Nucleus accumbens (tissue), 56 donors: ENCODE results near the gene LTBR.
"Not testable (repeated sequence)": the region's sequence is repeated elsewhere in the genome, so short reads cannot be mapped to it uniquely, and the experiment has no call there.

ENCODE experiments used
- DNase-seq, 56 donors: peaks; one replicate each; lab custom pipeline; 2025; lab: John Stamatoyannopoulos, UW

Gene LTBR

DNA sequence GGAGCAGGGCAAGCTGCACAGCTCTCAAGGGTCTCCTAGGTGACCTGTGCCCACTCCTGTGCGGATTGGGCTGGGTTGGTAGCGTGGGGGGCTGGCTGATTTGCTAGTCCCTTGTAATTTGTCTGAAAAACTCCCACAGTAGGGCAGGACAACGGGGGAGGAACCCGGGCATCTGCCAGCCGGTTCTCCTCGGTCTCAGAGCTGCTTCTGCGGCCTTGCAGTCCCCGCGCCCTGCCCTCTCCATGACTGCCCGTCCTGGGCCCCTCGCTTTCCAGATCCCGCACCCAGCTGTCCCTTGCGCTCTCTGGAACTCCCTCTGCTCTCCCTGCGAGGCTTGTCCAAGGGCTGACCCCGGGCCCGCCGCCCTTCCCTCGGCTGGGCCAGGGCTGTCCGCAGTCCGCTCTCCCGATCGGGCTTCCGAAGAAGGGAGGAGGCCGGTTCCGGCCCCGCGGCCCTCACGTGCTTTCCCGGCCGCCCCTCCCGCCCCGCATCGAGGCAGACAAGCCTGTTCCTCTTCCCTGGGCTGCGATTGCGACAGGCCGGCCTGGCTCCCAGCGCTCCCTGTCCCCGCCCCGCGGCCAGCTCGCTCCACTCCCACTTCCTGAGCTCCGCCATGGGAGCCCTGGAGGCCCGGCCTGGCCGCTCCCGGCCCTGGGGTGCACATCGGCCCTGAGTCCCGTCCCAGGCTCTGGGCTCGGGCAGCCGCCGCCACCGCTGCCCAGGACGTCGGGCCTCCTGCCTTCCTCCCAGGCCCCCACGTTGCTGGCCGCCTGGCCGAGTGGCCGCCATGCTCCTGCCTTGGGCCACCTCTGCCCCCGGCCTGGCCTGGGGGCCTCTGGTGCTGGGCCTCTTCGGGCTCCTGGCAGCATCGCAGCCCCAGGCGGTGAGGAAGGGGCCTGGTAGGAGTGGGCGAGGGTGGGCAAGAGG lies at the start of gene LTBR:
Gene LTBR, plus strand, starts transcription at position 591 of the 927 bp plus-strand sequence. Its CDS starts 197 bp downstream, at position 788.
- peak in 48 of 56 donors; percentile 15 to 78 (median 44) for DNase-seq

DNA sequence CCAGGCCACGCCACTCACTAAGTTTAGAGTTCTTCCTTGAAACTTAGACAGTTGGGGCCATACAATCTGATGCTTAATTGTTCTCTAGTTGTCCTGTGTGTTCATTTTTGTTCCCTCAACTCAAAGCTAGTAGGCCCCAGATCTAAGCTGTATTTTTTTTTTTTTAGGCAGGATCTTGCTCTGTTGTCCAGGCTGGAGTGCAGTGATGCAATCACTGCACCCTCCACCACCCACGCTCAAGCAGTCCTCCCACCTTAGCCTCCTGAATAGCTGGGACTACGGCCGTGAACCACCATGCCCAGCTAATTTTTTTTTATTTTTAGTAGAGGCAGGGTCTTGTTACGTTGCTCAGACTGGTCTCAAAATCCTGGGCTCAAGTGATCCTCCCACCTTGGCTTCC lies 49.6 kb upstream of the LTBR start:
- DNase-seq = no peak

DNA sequence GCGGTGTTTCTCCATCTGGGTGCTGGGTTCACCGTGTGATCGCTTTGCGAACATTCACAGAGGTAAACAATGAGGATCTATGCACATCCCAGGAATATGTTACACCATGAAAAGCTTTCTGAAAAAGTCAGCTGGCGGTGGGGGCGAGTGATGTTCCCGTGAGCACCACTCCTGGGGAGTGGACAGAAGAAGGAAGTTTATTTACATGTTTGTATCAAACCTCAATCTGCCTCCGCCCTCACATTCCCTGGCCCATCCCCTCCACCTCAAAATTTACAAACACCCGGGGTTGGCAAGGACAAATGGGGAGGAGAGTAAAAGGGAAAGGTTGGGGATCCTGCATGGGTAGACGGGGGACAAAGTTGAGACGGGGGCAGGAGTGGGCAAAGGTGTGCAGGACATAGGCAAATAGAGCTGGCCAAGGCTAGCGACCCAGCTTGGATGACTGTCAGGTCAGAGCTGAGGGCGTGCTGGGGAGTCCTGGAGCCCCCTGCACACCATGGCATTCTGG lies 49.0 kb upstream of the LTBR start:
- no peak for DNase-seq

- DNase-seq = peak in 11 of 56 donors; percentile 3 to 74 (median 36)
Observed at GRCh38 chr12:6335451-6336078, 48.4 kb upstream of the LTBR start.

DNA sequence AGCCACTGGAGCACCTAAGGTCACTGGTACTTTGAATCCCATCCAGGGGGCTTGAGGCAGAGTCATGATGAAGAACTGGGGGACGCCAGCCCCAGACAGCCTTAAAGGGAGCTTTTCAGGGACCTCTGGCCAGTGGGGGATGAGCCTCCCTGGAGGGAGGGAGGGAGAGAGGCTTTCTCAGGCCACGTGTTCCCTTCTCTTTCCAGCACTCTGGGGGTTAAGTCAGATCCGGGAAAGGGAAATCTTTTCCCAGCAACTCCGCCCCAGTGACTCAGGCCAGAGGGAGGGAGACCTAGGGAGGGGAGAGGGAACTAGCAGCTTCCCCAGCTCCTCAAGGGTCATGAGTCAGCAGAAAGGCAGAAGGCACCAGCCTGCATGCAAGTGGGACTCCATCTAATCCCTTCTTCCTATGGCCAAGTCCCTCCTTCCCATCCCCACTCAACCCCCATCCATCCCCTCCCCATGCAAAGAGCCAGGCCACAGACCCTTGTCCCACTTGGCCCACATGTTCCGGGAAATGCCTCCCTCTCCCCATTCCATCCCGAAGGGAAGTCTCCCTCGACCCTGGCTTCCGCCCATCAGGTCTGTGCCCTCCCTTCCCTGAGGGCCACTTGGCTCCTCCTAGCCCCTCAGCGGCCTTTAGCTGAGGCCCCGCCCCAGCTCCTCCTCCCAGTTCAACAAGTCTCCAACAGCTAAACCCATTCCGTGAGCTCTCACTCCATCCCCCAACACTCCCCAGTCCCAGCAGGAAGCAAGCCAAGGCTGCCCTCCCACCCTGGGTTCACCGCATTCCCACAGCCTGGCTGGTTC lies 47.7 kb upstream of the LTBR start:
- DNase-seq = peak in 51 of 56 donors; percentile 12 to 86 (median 62)

DNA sequence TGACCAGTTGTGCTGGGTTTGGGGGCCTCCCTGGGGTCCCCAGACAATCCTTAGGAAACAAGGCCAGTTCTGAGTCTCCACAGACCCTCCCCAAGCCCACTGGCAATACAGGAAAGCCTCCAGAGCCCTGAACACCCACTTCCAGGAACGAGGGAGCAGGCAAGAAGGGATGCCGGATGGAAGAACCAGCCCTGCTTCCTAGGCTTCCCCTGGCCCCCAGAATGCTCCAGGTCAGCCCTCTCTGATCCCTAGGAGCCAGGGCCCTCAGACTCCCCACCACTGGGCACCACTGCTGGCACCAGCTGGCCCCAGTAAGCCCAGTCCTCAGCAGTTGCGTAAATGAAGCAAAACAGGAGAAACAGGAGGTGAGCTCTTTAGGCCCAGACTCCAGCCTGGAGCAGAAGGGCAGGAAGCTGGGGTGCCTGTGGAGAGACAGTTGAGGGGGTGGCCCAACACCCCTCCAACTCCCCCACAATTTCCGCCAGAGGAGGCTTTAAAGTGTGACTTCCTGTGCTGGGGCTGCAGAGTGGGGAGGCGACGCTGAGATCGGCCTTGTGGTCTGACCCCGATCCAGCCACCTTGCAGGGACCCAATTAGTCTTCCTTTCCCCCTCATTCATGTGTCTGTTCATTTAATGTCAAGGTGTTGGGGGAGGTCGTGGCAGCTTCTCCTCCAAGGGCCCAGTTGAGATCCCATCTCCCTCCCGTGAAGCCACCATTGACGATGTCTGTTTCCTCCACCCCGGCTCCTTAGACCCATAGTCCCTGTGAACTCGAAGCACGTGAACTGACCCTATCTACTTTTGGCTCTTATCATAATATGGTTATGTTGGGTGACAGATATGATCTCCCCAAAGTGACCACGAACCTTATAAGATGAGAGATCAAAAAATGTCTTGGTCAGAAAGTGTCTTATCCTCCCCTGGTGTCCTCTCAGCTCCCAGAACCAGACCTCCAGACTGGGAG lies 46.8 kb upstream of the LTBR start:
- DNase-seq = no peak

DNA sequence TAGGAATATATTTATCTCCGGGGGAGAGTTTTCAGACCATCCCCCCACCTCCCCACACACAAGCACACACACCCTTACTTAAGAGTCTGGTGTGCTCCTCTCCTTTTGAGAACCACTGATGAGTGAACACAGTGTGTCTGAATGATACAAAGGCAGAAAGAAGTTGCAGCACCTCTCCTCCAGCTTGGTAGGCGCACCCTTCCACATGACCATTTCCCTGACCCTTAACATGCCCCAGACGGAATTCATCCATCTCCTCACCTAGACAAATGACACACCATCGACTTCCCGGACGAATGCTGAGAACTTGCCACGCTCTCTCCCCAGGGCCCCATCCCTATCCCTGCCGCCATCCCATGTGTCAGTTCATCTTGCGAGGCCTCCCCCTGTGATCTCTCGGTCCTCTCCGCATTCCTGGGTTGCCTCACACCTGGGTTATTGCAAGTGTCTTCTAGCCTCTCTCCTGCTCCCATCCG lies 46.0 kb upstream of the LTBR start:
- DNase-seq = no peak

GRCh38 chr12:6338536-6338935 lies 45.4 kb upstream of the LTBR start:
- not testable (repeated sequence) for DNase-seq

- DNase-seq = no peak
Observed at GRCh38 chr12:6338955-6339354, 45.0 kb upstream of the LTBR start.

- DNase-seq = no peak
Observed at GRCh38 chr12:6340032-6340638, 43.8 kb upstream of the LTBR start.

DNA sequence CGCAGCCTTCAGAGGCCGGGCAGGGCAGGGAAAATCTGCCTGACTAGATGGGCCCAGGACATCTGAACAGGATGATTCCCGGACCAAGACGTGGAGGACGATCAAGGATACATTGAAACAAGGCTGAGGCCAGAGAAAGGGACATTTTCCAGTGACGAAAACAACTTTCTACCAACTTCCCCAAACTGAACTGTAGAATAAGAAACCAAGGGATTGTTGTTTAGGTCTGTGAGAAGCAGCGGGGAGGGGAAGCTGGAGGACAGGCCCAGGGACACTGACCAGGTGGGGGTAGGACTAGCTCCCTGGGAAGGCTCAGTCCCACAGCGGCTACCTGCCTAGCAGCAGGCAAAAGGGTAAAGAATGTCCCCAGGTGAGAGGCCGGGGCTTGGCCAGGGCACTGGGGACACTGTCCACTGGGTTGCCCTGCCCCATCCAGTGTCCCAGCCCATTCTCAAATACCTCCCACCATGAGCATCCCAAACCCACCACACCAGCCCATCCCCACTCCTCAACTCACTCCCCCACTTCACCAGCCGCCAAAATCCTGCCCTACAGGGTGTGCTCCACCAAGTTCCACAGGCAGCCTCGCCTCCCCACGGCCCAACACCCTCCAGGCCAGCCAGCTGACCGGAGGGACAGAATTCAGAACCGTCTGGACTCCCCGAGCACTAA lies 43.1 kb upstream of the LTBR start:
- DNase-seq = peak in 1 of 56 donors; percentile 13

- peak in 18 of 56 donors; percentile 16 to 48 (median 28) for DNase-seq
Observed at GRCh38 chr12:6341417-6342139, 42.4 kb upstream of the LTBR start, which contains the start of gene TNFRSF1A. TSS of gene TNFRSF1A (minus strand) at chr12:6342076. CDS start at chr12:6341814, 262 bp downstream.

DNA sequence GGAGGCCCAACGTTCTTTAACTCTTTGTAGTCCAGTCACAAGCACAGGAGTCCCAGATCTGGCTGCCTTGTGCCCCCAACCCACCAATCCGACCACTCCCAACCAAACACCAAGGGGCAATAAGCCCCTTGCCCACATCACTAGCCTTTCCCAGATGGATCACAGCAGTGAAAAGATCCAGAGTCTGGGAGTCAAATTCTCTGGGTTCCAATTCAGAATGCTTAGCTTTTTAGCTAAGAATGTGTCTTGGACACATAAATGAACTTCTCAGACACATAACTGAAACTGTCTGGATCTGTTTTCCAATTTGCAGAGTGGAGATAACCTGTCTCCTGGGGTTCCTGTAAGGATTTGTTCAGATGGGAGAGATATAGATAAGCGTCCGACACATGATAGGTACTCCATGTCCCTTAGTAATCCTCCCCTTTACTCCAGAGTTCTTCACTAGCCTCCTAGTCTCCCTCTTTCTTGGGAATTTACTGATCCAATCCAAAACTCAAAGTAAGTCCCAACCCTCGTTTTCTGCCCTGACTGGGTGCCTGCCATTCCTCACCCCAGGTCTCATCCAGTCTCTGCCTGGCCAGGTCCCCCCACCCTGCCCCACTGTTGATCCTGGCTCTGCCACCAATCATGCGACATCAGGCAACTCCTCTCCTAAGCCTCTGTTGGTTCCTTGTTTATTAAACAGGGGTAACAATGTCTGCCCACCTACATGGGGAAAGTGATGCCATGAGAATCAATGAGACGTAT lies 41.6 kb upstream of the LTBR start:
- no peak for DNase-seq

DNA sequence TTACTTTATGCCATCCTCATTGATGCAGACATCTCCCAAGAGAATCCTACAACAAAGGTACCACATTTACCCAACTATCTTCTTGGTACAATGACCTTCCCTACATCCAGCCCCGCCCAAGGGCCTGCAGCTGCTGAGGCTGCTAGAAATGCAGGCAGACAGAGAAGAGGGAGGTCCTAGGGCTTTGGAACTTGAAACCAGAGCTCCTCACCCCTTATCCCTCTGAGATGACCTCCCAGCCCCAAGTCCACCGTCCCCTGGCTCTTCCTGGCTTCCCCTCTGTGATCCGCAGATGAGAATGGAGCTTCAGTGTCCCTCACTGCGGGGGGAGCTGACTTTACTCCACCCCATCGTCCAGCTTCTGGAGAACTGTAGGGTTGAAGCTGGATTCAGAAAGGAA lies 40.4 kb upstream of the LTBR start:
- no peak for DNase-seq

- not testable (repeated sequence) for DNase-seq
Observed at GRCh38 chr12:6344101-6344660, 39.8 kb upstream of the LTBR start.

DNA sequence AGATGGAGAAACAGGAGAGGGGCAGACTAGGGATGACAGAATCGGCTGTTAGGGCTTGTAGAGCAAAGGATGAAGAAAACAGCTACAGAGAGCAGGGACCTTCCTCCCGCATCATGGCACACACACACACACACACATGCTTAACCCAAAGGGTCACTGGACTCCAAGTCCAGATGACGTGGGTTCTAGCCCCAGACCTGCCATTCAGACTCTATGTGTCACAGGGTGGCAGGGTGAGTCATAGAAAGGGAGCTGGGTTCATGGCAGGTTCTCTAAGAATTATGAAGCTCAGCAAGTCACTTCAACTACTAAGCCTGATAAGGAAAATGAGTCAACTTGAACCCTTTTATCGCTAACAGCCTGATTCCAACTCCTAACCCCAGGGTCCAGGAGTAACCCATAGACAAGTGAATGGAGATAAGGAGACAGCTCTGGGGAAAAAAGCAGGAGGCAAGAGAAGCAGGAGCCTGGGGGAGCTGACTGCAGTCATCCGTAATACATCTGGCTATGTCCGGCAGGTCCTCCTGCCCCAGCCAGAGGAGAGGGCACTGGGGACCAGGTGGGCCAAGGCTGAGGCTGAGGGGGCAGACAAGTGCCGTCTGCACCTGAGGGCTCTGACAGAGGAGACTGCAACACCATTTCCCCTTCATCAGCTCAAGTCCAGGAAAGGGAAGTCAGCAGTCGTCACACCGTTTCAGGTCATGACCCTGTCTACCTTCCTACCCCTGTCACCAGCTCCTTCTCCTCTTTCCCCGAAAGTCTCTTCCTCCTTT lies 38.5 kb upstream of the LTBR start:
- no peak for DNase-seq
